ENCODE results near the gene RELT.

RELT gene

DNA sequence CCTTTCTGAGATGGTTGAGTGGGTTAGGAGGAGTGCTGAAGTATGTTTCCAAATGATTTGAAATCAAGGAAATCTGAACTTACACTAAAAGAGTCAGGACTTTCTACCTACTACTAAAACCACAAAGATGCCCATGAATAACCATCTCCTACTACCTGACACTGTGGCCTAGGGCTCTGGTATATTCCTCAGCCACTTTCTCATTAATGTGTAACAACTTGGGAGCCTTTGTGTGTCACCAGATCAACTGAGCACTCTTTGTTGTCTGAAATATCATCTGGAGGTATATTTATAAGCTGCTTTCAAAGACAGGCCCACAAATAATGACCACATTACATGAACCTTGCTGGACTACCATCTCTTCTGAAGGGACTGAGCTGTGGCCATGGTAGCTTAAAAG lies 43.9 kb downstream of the RELT start:
- H3K4me2 ChIP-seq (ENCODE audit: low read length): no peak overlapping the region
- TF ChIP-seq CTCF (IDR thresholded peaks at IDR 0.05; ENCODE audit: low read length) (no peak), EZH2 (IDR thresholded peaks at IDR 0.05; ENCODE audit: borderline replicate concordance, low read length) (no peak)
- no peaks in the 10 kb centered on the region for H3K79me2 ChIP-seq (ENCODE audit: insufficient read depth, low read length)
- peaks cover 9% of the 10 kb centered on the region for H3K36me3 ChIP-seq (ENCODE audit: insufficient read depth, low read length)
- H3K9me2 ChIP-seq (ENCODE audit: low read depth, low read length): no peaks in the 10 kb centered on the region
- H3K4me3 ChIP-seq (ENCODE audit: low read depth, low read length, poor library complexity, severe bottlenecking): no peak overlapping the region
- H3K9me3 ChIP-seq (ENCODE audit: low read length): no peaks in the 10 kb centered on the region
- no peaks in the 10 kb centered on the region for H3K4me1 ChIP-seq (ENCODE audit: insufficient read depth, low read length, severe bottlenecking)
- no peak overlapping the region for H2AFZ ChIP-seq (ENCODE audit: low read length)
- no peak overlapping the region for H3K9ac ChIP-seq (ENCODE audit: low read length)
- no peaks in the 10 kb centered on the region for H3K27me3 ChIP-seq (ENCODE audit: insufficient read depth, low read length)
- no peaks in the 10 kb centered on the region for H4K20me1 ChIP-seq (ENCODE audit: insufficient read depth, low read length)
- no peaks in the 10 kb centered on the region for H3F3A ChIP-seq (ENCODE audit: insufficient read depth, low read length)
- no peak overlapping the region for H3K27ac ChIP-seq (ENCODE audit: low read depth, low read length, poor library complexity, severe bottlenecking)

GRCh38 chr11:73422886-73423285 lies 46.7 kb downstream of the RELT start:
- no peaks in the 10 kb centered on the region for H4K20me1 ChIP-seq (ENCODE audit: insufficient read depth, low read length)
- no peaks in the 10 kb centered on the region for H3K79me2 ChIP-seq (ENCODE audit: insufficient read depth, low read length)
- no peak overlapping the region for H2AFZ ChIP-seq (ENCODE audit: low read length)
- H3K4me1 ChIP-seq (ENCODE audit: insufficient read depth, low read length, severe bottlenecking): no peaks in the 10 kb centered on the region
- TF ChIP-seq CTCF (IDR thresholded peaks at IDR 0.05; ENCODE audit: low read length) (no peak), EZH2 (IDR thresholded peaks at IDR 0.05; ENCODE audit: borderline replicate concordance, low read length) (no peak)
- H3K9me3 ChIP-seq (ENCODE audit: low read length): no peaks in the 10 kb centered on the region
- no peak overlapping the region for H3K27ac ChIP-seq (ENCODE audit: low read depth, low read length, poor library complexity, severe bottlenecking)
- no peaks in the 10 kb centered on the region for H3K9me2 ChIP-seq (ENCODE audit: low read depth, low read length)
- H3F3A ChIP-seq (ENCODE audit: insufficient read depth, low read length): no peaks in the 10 kb centered on the region
- H3K27me3 ChIP-seq (ENCODE audit: insufficient read depth, low read length): no peaks in the 10 kb centered on the region
- H3K36me3 ChIP-seq (ENCODE audit: insufficient read depth, low read length): peaks cover 7% of the 10 kb centered on the region
- no peak overlapping the region for H3K4me2 ChIP-seq (ENCODE audit: low read length)
- no peak overlapping the region for H3K9ac ChIP-seq (ENCODE audit: low read length)
- no peak overlapping the region for H3K4me3 ChIP-seq (ENCODE audit: low read depth, low read length, poor library complexity, severe bottlenecking)

GRCh38 chr11:73423506-73423905 lies 47.3 kb downstream of the RELT start:
- H3K9ac ChIP-seq (ENCODE audit: low read length): no peak overlapping the region
- no peaks in the 10 kb centered on the region for H3K79me2 ChIP-seq (ENCODE audit: insufficient read depth, low read length)
- H3K4me1 ChIP-seq (ENCODE audit: insufficient read depth, low read length, severe bottlenecking): no peaks in the 10 kb centered on the region
- no peaks in the 10 kb centered on the region for H3K9me2 ChIP-seq (ENCODE audit: low read depth, low read length)
- no peak overlapping the region for H3K27ac ChIP-seq (ENCODE audit: low read depth, low read length, poor library complexity, severe bottlenecking)
- no peak for TF ChIP-seq CTCF (IDR thresholded peaks at IDR 0.05; ENCODE audit: low read length)
- H3K4me2 ChIP-seq (ENCODE audit: low read length): no peak overlapping the region
- H3K36me3 ChIP-seq (ENCODE audit: insufficient read depth, low read length): peaks cover 1% of the 10 kb centered on the region; the same call in 1 of the 2 replicates
- no peaks in the 10 kb centered on the region for H3F3A ChIP-seq (ENCODE audit: insufficient read depth, low read length)
- H3K9me3 ChIP-seq (ENCODE audit: low read length): no peaks in the 10 kb centered on the region
- H3K4me3 ChIP-seq (ENCODE audit: low read depth, low read length, poor library complexity, severe bottlenecking): no peak overlapping the region
- no peak overlapping the region for H2AFZ ChIP-seq (ENCODE audit: low read length)
- no peaks in the 10 kb centered on the region for H3K27me3 ChIP-seq (ENCODE audit: insufficient read depth, low read length)
- H4K20me1 ChIP-seq (ENCODE audit: insufficient read depth, low read length): no peaks in the 10 kb centered on the region
